ENCODE data around the gene RAMP1. TPM values are rescaled to one million over a fixed set of nuclear protein-coding genes. Genes with fewer than 3 reads are reported as not detected.

Gene RAMP1
- total RNA-seq, 6 experiments from 2014 or later, result 0.38 to 1.3 (median 0.48) TPM; not detected in 1

- Mint-ChIP-seq H3K4me3 (peak overlapping the region; percentile 59), H3K4me1 (ENCODE audit: low read depth) (peaks cover 18% of the 10 kb centered on the region), H3K36me3 (ENCODE audit: low read depth) (no peaks in the 10 kb centered on the region), H3K9me3 (no peaks in the 10 kb centered on the region), H3K27me3 (ENCODE audit: insufficient read depth) (peaks cover 27% of the 10 kb centered on the region), H3K27ac (no peak overlapping the region)
- peak; percentile 80 for DNase-seq
- TF ChIP-seq, protein P1, sequence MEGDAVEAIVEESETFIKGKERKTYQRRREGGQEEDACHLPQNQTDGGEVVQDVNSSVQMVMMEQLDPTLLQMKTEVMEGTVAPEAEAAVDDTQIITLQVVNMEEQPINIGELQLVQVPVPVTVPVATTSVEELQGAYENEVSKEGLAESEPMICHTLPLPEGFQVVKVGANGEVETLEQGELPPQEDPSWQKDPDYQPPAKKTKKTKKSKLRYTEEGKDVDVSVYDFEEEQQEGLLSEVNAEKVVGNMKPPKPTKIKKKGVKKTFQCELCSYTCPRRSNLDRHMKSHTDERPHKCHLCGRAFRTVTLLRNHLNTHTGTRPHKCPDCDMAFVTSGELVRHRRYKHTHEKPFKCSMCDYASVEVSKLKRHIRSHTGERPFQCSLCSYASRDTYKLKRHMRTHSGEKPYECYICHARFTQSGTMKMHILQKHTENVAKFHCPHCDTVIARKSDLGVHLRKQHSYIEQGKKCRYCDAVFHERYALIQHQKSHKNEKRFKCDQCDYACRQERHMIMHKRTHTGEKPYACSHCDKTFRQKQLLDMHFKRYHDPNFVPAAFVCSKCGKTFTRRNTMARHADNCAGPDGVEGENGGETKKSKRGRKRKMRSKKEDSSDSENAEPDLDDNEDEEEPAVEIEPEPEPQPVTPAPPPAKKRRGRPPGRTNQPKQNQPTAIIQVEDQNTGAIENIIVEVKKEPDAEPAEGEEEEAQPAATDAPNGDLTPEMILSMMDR (IDR thresholded peaks at IDR 0.05), result peak; percentile 83
Measured at GRCh38 chr2:237858294-237859081, 935 bp upstream of the RAMP1 start.

DNA sequence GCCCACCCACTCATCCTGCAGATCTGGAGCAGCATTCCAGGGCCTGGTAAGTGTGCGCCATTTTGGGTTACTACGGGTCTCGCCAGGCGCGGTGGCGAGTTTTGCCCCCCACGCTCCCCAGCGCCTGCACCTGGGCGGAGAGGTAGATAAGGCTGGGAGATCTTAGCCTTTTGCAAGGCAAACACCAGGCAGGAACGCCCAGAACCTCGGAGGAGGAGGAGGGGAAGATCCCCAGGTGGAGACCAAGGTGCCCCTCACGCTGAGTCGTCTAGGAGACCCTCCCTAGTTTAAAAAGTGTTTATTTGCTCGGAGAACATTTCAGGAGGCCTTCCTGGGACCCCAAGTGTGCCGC, 365 bp upstream of the RAMP1 start:
- Mint-ChIP-seq H3K27me3 (ENCODE audit: insufficient read depth) (peaks cover 27% of the 10 kb centered on the region), H3K27ac (no peak overlapping the region), H3K9me3 (no peaks in the 10 kb centered on the region), H3K4me3 (peak overlapping the region; percentile 59), H3K4me1 (ENCODE audit: low read depth) (peaks cover 18% of the 10 kb centered on the region), H3K36me3 (ENCODE audit: low read depth) (no peaks in the 10 kb centered on the region)
- TF ChIP-seq, protein P1 (IDR thresholded peaks at IDR 0.05), result no peak
- no peak for DNase-seq

DNA sequence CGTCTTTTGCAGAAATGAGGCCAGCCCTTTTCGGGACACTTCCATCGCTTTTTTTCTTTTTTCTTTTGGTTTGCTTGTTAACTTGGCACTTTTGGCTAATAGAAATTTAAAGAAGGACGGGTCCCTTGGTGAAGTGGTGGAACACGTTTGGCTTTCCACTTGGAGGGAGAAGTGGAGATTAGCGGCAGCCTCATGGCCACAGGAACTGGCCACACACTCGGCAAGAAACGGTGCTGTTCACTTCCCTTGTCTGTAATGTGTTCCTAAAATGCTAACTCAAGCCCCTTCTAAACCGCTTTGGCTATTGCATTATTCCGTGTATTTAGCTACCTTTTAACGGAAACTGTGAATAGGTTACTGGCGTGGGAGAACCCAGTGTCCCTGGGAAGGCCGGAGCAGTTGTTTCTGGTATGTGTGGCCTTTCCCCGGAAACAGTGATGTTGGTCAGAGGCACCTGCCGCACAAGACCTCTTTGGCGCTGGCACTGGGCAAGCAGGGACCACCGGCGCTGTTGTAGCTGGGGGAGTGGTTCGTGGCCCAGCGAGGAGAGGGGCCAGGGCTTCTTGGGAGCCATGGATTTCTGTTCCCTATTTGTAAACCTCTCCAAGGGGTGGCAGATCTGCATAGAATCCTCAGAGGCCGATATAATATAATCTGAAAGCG, 981 bp downstream of the RAMP1 start:
- peak overlapping the region; percentile 66 for H3K4me3 Mint-ChIP-seq
- H3K9me3 Mint-ChIP-seq, result no peaks in the 10 kb centered on the region
- peaks cover 31% of the 10 kb centered on the region for H3K4me1 Mint-ChIP-seq (ENCODE audit: low read depth)
- TF ChIP-seq, protein P1 (IDR thresholded peaks at IDR 0.05), result no peak
- H3K36me3 Mint-ChIP-seq (ENCODE audit: low read depth), result no peaks in the 10 kb centered on the region
- DNase-seq, result no peak
- H3K27ac Mint-ChIP-seq, result no peak overlapping the region
- H3K27me3 Mint-ChIP-seq (ENCODE audit: insufficient read depth), result peaks cover 25% of the 10 kb centered on the region

DNA sequence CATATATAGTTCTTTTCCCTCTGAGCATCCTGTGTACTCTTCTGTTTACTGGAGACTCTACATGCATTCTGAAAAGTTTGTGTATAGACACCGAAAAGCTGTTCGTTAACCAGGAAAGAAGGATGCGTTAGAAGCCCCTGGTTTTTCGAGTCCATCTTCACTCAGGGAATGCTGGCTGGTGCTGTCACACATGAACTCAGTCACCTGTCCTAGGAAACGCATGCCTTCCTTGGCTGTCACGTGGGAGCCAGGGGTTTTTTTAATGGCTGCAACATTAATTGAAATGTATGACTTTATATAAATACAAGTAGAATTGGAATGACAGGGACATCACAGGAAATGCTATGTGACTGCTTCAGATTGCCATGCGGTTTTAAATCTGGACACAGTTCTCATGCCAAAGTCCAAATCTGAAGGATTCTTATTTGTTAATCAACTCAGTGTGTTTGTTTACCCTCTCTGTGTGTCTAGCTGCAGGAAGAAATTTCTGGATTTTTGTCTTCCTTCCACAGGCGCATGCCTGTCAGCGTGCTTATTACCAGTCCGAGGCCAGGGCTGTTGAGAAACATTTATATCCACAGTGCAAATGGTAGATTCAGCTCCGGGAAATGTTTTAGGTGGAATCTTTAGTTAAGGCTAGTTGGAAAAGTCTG, 2.6 kb downstream of the RAMP1 start:
- Mint-ChIP-seq H3K9me3 (no peaks in the 10 kb centered on the region), H3K4me3 (no peak overlapping the region), H3K27me3 (ENCODE audit: insufficient read depth) (peaks cover 21% of the 10 kb centered on the region), H3K27ac (no peak overlapping the region), H3K4me1 (ENCODE audit: low read depth) (peaks cover 43% of the 10 kb centered on the region), H3K36me3 (ENCODE audit: low read depth) (no peaks in the 10 kb centered on the region)
- DNase-seq, result no peak
- TF ChIP-seq, protein P1 (IDR thresholded peaks at IDR 0.05), result no peak

DNA sequence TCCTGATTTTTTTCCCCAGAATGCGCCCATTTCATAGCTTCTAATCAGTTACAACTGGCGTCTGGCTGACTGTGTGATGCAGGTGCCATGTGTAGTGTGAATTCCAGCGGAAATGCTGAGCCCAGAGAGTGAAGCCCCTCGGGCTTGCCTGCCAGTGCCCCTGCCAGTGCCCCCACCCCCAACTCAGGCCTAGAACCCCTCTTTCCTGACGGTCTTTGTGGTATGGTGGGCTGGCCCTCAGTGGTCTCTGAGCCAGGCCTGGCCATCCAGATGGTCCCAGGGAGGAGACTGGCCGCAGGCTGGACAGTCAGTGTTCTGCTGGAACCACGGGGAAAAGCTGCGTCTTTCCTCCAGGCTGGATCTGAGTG, 3.1 kb downstream of the RAMP1 start:
- Mint-ChIP-seq H3K4me3 (no peak overlapping the region), H3K4me1 (ENCODE audit: low read depth) (peaks cover 43% of the 10 kb centered on the region), H3K27me3 (ENCODE audit: insufficient read depth) (peaks cover 17% of the 10 kb centered on the region), H3K27ac (no peak overlapping the region), H3K36me3 (ENCODE audit: low read depth) (no peaks in the 10 kb centered on the region), H3K9me3 (no peaks in the 10 kb centered on the region)
- DNase-seq, result no peak
- TF ChIP-seq, protein P1 (IDR thresholded peaks at IDR 0.05), result no peak

All from HFFc6 (cell line).